Measurements from ENCODE around the gene ZNF678.

GRCh38 chr1:227685807-227686206 lies 122.5 kb downstream of the ZNF678 start:
- TF ChIP-seq CTCF (IDR thresholded peaks at IDR 0.05) (no peak), POLR2A (IDR thresholded peaks at IDR 0.05) (no peak)
